ENCODE data around the gene ATP6V1G3. TPM values are rescaled to one million over a fixed set of nuclear protein-coding genes. Genes with fewer than 3 reads are reported as not detected.
"Not testable (repeated sequence)": the region's sequence is repeated elsewhere in the genome, so short reads cannot be mapped to it uniquely, and the experiment has no call there.

The ATP6V1G3 gene
- not detected for total RNA-seq

- Histone ChIP-seq H3K4me1 (no peaks in the 10 kb centered on the region), H3K4me3 (no peak within 1 kb of the TSS), H3K36me3 (no peaks in the 10 kb centered on the region), H3K27me3 (no peaks in the 10 kb centered on the region), H3K9me3 (no peaks in the 10 kb centered on the region), H3K27ac (no peak within 1 kb of the TSS)
- WGBS = 67% methylated on average over 1 of the region's 1 CpG
- DNase-seq (ENCODE audit: low spot score in 2 of 2) = no peak
- TF ChIP-seq CTCF (IDR thresholded peaks at IDR 0.05) (no peak), EP300 (IDR thresholded peaks at IDR 0.05) (no peak), POLR2AphosphoS5 (IDR thresholded peaks at IDR 0.05) (no peak), POLR2A (IDR thresholded peaks at IDR 0.05) (no peak)
These were observed at the start of gene ATP6V1G3 for GRCh38 chr1:198540580-198540979. Gene ATP6V1G3, minus strand, starts transcription at chr1:198540680. Its CDS starts 30 bp downstream, at chr1:198540650.

GRCh38 chr1:198588845-198589244 is 48.4 kb upstream of the ATP6V1G3 start:
- H3K27ac ChIP-seq = no peak overlapping the region
- H3K9me3 ChIP-seq = no peaks in the 10 kb centered on the region
- no peak for DNase-seq (ENCODE audit: low spot score in 2 of 2)
- no peak overlapping the region for H3K4me3 ChIP-seq
- H3K27me3 ChIP-seq = no peaks in the 10 kb centered on the region
- TF ChIP-seq POLR2A (IDR thresholded peaks at IDR 0.05) = no peak
- TF ChIP-seq POLR2AphosphoS5 (IDR thresholded peaks at IDR 0.05) = no peak
- no peak for TF ChIP-seq CTCF (IDR thresholded peaks at IDR 0.05)
- no peak for TF ChIP-seq EP300 (IDR thresholded peaks at IDR 0.05)
- H3K4me1 ChIP-seq = no peaks in the 10 kb centered on the region
- H3K36me3 ChIP-seq = no peaks in the 10 kb centered on the region

DNA sequence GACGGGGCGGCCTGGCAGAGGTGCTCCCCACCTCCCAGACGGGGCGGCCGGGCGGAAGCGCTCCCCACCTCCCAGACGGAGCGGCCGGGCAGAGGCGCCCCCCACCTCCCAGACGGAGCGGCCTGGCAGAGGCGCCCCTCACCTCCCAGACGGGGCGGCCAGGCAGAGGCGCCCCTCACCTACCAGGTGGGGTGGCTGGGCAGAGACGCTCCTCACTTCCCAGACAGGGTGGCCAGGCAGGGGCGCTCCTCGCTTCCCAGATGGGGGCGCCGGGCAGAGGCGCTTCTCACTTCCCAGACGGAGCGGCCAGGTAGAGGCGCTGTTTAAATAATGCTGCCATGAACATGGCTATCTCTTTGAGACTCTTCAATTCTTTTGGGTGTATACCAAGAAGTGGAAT is 43.7 kb upstream of the ATP6V1G3 start:
- DNase-seq (ENCODE audit: low spot score in 2 of 2) = no peak
- Histone ChIP-seq H3K4me1 (no peaks in the 10 kb centered on the region), H3K9me3 (peaks cover 3% of the 10 kb centered on the region), H3K27ac (no peak overlapping the region), H3K36me3 (no peaks in the 10 kb centered on the region), H3K4me3 (no peak overlapping the region), H3K27me3 (no peaks in the 10 kb centered on the region)
- WGBS = 96% methylated on average over 26 of the region's 26 CpGs
- TF ChIP-seq POLR2AphosphoS5 (IDR thresholded peaks at IDR 0.05) (no peak), CTCF (IDR thresholded peaks at IDR 0.05) (no peak), EP300 (IDR thresholded peaks at IDR 0.05) (no peak), POLR2A (IDR thresholded peaks at IDR 0.05) (no peak)

DNA sequence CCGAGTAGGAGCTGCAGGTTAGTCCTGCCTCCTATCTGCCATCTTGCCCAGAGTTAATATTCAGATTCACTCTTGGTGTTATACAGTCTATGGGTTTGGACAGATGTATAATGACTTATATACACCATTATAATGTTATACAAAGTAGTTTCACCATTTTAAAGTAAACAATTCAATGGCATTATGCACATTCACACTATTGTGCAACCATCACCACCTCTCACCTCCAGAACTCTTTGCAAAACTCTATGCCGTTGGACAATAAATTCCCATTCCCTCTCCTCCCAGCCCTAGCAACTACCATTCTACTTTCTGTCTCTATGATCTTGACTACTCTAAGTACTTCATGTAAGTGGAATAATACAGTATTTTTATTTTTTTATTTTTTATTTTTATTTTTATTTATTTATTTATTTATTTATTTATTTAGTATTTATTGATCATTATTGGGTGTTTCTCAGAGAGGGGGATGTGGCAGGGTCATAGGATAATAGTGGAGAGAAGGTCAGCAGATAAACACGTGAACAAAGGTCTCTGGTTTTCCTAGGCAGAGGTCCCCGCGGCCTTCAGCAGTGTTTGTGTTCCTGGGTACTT is 42.8 kb upstream of the ATP6V1G3 start:
- H3K4me1 ChIP-seq; DNase-seq (ENCODE audit: low spot score in 2 of 2); H3K36me3 ChIP-seq; H3K27me3 ChIP-seq; H3K9me3 ChIP-seq; H3K4me3 ChIP-seq; H3K27ac ChIP-seq: not testable (repeated sequence)
- 85% methylated on average over 5 of the region's 5 CpGs for WGBS

- H3K9me3 ChIP-seq = peaks cover 3% of the 10 kb centered on the region
- H3K27ac ChIP-seq = no peak overlapping the region
- WGBS = 74% methylated on average over 1 of the region's 1 CpG
- H3K4me1 ChIP-seq = no peaks in the 10 kb centered on the region
- no peak for DNase-seq (ENCODE audit: low spot score in 2 of 2)
- no peak overlapping the region for H3K4me3 ChIP-seq
- H3K36me3 ChIP-seq = no peaks in the 10 kb centered on the region
- no peak for TF ChIP-seq CTCF (IDR thresholded peaks at IDR 0.05)
- no peak for TF ChIP-seq POLR2A (IDR thresholded peaks at IDR 0.05)
- no peak for TF ChIP-seq EP300 (IDR thresholded peaks at IDR 0.05)
- no peak for TF ChIP-seq POLR2AphosphoS5 (IDR thresholded peaks at IDR 0.05)
- H3K27me3 ChIP-seq = no peaks in the 10 kb centered on the region
These were observed 37.0 kb upstream of the ATP6V1G3 start for GRCh38 chr1:198577444-198577843.
